HG03432 (cell line): ENCODE data around the gene RPS6KL1.
A peak's percentile ranks its signal among the peaks of the same experiment; 100 is the strongest.

Experiments
- ATAC-seq: cut with Tn5 transposase; IDR thresholded peaks from one replicate; pipeline ENCODE4 v1.9.1; 2021; ENCODE audit warnings: mild to moderate bottlenecking, moderate library complexity; ENCODE audit not compliant: unreplicated experiment

Gene RPS6KL1

DNA sequence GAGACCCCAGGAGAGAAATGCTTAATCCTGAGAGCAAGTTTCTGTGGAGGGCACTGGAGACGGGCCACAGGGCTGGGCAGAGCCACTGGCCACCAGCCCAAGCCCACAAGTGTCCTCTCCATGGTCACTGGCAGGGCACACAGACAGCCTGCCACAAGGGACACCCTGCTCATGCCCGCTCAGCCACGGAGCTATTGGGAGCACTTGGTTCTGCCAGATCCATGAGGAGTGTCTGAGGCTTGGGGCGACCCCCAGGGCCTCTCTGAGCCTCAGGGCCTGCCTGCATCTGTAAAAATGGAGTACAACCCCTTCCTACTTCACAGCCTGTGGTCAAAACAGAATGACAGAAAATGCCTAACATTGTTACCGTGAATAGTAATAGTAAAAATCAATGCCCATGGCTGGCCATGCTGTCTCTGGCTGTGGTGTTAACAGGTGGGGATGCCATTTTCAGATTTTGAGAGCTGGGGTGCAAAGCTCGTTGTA is 29.2 kb upstream of the RPS6KL1 start:
- no peak for ATAC-seq

- no peak for ATAC-seq
Observed at GRCh38 chr14:74951443-74952179, 28.6 kb upstream of the RPS6KL1 start.

GRCh38 chr14:74950795-74951442 is 27.9 kb upstream of the RPS6KL1 start:
- ATAC-seq: no peak

DNA sequence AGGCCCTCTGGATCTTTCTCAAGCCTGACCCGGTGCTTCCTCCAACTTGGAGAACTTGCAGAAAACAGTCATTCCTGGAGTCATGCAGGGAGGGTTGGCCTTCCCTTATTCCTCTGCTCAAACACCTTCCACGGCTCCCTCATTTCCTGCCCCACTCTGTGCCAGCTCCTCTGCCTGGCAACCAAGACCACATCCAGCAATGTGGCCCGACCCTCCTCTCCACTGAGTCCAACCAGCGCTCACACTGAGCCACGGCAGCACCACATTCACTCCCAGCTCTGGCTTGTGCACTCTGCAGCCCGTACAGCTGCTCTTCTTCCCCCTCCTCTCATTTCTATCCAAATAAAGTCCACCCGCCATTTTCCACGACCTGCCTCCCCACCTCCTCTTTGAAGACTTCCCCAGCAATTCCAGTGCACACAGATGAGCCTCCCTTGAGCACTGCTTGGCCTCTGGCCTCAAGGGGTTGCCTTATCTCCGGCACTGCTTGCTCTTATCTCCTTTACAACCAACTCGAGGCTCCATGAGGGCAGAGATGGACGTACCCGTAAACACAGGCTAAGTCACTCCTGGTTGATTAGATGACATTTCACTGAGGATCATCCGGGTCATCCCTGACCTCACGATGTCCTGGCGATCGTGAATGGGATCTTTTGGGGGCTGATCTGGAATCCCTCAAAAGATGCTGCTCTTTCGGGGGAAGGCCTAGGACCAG is 27.0 kb upstream of the RPS6KL1 start:
- ATAC-seq: no peak

DNA sequence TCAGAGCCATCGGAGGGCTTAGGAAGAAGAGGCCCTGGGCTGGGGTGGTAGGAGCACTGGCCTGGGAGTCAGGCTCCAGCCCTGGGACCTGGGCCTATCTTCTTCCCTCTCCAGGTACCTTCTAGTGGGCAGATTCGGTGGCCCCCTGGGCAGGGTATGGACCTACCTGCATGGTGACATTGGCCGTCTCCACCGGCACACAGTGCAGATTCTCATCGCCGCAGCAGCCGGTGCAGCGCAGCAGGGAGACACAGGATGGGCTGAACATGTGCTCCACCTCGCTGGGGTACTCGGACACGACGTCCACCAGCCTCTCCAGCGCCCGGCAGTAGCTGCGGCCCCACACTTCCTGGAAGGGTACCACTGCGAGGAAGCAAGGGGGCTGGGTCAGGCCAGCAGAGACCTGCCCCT is 26.1 kb upstream of the RPS6KL1 start:
- no peak for ATAC-seq

DNA sequence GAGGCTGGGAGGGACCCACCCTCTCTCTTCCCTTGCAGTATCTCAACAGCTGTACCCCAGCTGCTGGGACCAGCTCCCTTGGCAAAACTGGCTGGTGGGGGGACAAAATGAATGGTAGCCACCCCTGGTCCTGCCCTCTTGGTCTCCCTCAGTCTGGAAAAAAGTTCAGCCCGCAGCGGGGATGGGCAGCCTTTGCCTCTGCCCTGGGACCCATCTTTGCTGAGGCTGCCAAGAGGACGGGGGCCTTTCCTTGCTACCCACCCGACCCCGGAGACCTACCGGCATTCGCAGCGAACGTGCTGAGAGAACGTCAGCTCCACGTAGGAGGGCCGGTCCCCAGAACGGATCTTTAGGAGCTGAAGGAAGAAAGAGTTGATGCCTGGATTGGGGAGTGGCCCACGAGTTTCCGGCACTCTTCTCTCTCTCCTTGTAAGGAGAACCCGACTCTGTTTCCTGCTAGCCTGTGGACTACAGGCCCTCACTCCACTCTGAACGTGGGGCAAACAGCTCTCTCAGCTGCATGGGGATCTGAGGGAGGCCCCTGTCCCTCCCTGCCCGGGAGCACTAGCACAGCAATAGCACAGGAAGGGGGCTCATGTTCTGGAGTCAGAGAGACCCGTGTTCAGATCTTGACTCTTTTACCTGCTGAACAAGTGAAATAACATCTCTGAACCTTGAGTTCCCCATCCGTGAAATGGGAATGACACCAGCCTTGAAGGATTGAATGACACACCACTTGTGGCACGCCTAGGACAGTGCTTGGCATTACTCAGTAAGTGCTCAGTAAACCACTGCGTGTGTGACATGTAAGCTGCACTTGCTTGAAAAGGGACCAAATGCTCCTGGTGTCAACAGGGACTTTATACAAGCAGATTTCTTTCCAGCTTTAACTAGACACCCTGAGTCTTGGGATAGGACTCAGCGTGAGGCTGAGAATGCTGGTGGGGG is 25.4 kb upstream of the RPS6KL1 start:
- no peak for ATAC-seq

DNA sequence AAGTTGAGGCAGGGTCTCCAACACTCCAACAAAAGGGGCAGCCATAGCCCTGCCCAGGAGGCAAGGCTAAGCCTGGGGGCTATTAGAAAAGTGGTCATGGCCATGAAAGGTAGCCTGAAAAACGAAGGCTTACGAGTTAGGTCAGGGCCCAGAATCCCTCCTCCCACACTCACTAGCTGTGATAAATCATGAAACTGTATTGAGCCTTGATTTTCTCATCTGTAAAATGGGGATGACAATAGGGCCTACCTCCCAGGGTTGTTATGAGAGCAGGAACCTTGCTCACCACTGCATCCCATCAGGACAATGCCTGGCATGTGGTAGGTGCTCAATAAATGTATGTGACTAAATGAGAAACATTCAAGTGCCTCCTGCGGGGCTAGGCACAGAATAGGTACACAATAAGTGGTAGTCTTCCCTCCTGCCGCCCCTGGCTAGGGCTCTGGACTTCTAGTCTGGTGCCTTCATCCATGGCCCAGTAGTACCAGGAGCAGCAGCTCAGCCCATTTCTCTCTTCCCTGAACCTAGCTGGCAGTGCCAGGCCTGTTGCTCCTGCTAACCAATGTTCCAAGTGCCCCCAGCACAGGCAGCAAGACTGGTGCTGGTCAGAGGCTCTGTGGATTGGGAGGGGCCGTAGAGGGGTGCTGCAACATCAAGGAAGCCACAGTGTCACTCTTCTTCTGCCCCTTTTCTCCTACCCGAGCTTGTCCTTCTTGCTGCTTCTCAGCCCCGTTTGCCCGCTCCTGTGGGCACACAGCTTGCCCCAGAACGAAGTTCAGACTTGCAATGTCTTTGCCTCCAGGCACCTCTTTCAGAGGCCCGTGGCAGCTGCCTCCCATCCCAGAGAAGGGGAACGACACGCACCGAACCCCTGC is 24.5 kb upstream of the RPS6KL1 start:
- no peak for ATAC-seq

- ATAC-seq: no peak
Observed at GRCh38 chr14:74946659-74947281, 23.7 kb upstream of the RPS6KL1 start.

DNA sequence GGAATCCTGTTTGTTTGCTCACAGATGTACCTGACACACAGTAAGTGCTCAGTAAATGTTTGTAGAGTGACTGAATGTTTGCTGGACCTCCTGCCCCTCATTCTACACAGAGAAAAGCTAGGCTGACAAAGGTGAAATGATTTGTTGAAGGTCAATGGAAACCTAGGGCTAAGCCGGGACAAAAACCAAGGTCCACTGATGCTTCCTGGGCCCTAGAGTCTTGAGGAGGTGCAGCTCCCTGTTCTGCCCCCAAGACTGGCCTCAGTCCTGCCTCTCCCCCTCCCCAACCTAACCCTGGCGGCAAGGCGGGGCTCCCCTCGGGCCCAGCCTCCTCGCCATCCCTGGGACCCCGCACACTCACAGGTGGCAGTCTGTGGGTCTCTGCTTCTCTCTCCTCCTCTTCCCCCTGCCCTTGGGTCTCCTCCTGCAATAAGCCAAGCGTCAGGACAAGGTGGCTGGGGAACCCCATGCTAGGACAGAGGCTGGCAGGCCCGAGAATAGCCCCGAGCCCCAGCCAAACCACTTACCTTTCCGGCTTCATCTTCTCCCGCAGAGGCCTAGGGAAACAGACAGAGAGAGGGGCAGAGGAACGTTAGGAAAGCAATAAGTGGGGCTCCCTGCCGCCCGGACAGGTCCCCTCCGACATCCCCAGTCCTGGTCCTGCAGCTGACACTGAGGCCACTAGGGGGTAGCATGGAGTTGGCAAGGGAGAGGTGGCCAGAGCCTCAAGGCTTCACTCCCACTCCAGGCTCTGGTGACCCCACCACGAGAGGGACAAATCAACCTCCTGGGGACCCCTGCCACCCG is 23.0 kb upstream of the RPS6KL1 start:
- peak; percentile 51 for ATAC-seq

GRCh38 chr14:74945261-74945851 is 22.3 kb upstream of the RPS6KL1 start:
- no peak for ATAC-seq

DNA sequence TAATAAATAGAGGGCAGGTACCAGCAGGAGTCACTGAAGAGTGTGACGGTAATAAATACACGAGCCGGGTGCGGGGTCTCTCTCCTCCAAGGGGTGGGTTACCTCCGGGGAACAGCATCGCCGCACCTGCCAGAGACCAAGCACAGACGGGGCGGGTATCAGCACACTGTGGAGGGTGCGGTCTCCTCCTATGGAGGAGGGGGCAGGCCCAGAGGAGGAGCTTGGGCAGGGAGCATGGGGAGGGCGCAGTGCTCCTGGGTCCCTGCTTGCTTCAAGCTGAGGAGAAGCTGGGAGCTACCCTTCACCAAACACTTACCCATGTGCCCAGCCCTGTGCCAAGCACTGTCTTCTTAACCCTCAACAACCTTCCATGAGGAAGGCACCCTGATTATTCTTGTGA is 19.5 kb upstream of the RPS6KL1 start:
- ATAC-seq: no peak

DNA sequence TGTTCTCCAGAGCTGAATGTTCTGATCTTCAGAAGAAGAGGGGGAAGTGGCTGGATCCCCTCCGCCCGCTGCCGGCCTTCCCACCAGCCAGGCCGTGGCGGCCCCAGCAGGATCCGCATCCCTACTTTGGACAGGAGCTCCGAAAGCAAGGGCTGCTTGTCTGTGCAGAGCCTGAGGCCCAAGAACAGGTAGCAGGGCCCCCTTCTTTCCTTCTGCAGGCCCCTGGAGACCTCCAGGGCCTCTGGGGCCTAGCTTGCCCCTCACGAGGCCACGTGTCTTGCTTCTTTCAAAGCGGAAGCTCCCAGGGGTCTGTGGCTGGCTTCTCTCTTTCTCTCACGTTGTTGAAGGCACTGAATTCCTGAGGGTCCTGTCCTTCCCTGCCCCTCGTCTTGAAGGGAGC is 19.1 kb upstream of the RPS6KL1 start:
- no peak for ATAC-seq

DNA sequence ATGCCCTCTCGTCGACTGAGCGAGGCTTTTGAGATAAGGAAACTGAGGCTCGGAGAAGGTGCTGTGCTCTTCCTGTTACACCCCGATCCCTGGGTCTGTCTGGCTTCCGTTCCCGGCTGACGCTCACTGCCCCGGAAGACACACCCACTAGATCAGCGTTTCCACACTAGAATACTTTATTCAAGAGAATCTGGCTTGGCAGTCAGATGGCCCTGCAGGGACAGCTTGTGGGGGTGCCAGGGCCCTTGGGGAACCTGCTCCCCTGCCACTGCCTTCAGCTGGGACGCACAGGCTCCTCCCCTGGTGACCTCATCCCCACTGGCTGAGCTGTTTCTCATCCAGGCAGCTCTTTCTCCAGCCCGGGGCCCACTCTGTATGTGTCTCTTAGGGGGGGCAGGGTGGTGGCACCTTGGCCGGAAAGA is 18.6 kb upstream of the RPS6KL1 start:
- ATAC-seq: no peak

- ATAC-seq: no peak
Observed at GRCh38 chr14:74940956-74941565, 18.0 kb upstream of the RPS6KL1 start.

- ATAC-seq: no peak
Observed at GRCh38 chr14:74938531-74939495, 15.8 kb upstream of the RPS6KL1 start.

DNA sequence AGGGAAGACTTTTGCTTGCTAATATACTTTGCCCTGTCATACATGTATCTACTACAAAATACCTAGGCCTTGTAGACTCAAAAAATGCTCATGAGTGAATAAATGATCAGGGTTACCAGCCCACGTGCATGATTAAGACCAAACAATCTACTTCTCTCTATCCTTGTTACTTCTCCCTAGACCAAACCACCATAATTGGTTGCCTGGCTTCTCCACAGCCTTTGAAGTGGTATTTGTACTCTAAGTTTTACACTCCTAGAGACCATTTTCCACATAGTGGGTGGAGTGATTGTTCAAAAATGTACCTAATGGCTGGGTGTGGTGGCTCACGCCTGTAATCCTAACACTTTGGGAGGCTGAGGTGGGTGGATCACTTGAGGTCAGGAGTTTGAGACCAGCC is 14.1 kb upstream of the RPS6KL1 start:
- ATAC-seq: no peak

DNA sequence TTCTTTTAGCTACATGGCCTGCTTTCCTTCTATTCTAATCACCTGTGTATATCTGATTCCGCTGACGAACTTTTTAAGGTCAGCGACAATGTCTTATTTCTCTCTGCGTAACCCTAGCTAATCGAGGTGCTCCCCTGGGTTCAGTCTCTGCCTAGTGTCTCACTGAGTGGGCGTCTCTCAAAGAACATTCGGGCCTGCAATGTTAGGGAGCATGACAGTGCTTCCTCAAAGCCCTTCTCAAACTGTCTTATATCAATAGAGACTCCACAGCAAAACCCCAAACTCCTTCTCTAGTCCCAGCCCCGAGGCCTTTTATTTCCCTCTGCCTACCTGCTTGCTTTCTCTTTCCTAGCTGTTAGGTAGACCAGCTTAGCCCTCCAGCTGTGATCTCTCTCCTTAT is 13.7 kb upstream of the RPS6KL1 start:
- no peak for ATAC-seq
